ENCODE measurements around the gene PHACTR3. TPM values are rescaled to one million over a fixed set of nuclear protein-coding genes. Genes with fewer than 3 reads are reported as not detected.

The PHACTR3 gene
- total RNA-seq, 1 donor from 2014 or later, result 0.14 TPM

GRCh38 chr20:59822291-59823029, 218.1 kb downstream of the PHACTR3 start:
- H3K4me1 Mint-ChIP-seq (ENCODE audit: low read depth, unreplicated experiment), result no peaks in the 10 kb centered on the region
- Histone ChIP-seq H3K9ac (ENCODE audit: low read length) (no peak overlapping the region), H3K27me3 (ENCODE audit: insufficient read depth, low read length) (peaks cover 2% of the 10 kb centered on the region), H3K4me3 (ENCODE audit: insufficient read depth, low read depth, low read length) (no peak overlapping the region), H4K20me1 (ENCODE audit: insufficient read depth, low read length) (no peaks in the 10 kb centered on the region), H3K4me1 (ENCODE audit: insufficient read depth, low read length) (no peaks in the 10 kb centered on the region), H3K36me3 (ENCODE audit: insufficient read depth, low read length) (no peaks in the 10 kb centered on the region), H3K9me3 (ENCODE audit: insufficient read depth, low read depth, low read length) (peaks cover 6% of the 10 kb centered on the region), H3K4me2 (ENCODE audit: low read length) (no peak overlapping the region), H3K27ac (ENCODE audit: low read depth, low read length) (no peak overlapping the region), H2AFZ (ENCODE audit: low read depth, low read length) (no peak overlapping the region), H3K79me2 (ENCODE audit: insufficient read depth, low read length) (no peaks in the 10 kb centered on the region)
- DNase-seq (ENCODE audit: low read depth) (no peak), FAIRE-seq (no peak)
- H3K9me3 Mint-ChIP-seq (ENCODE audit: unreplicated experiment), result peaks cover 3% of the 10 kb centered on the region
- H3K36me3 Mint-ChIP-seq (ENCODE audit: low read depth, unreplicated experiment), result no peaks in the 10 kb centered on the region
- no peak overlapping the region for H3K27ac Mint-ChIP-seq (ENCODE audit: unreplicated experiment)
- H3K4me3 Mint-ChIP-seq (ENCODE audit: unreplicated experiment), result no peak overlapping the region
- peaks cover 40% of the 10 kb centered on the region for H3K27me3 Mint-ChIP-seq (ENCODE audit: low read depth, unreplicated experiment)
- TF ChIP-seq EZH2 (IDR thresholded peaks at IDR 0.05; ENCODE audit: insufficient read depth, low read length) (no peak), CTCF (IDR thresholded peaks at IDR 0.05; ENCODE audit: insufficient read depth, low read depth, low read length) (no peak)

- H3K4me3 ChIP-seq (ENCODE audit: insufficient read depth, low read depth, low read length), result no peak overlapping the region
- Mint-ChIP-seq H3K36me3 (ENCODE audit: low read depth, unreplicated experiment) (no peaks in the 10 kb centered on the region), H3K4me3 (ENCODE audit: unreplicated experiment) (no peak overlapping the region), H3K27me3 (ENCODE audit: low read depth, unreplicated experiment) (peaks cover 41% of the 10 kb centered on the region), H3K4me1 (ENCODE audit: low read depth, unreplicated experiment) (no peaks in the 10 kb centered on the region), H3K9me3 (ENCODE audit: unreplicated experiment) (peaks cover 3% of the 10 kb centered on the region), H3K27ac (ENCODE audit: unreplicated experiment) (no peak overlapping the region)
- no peaks in the 10 kb centered on the region for H3K36me3 ChIP-seq (ENCODE audit: insufficient read depth, low read length)
- H3K4me1 ChIP-seq (ENCODE audit: insufficient read depth, low read length), result no peaks in the 10 kb centered on the region
- no peak overlapping the region for H3K9ac ChIP-seq (ENCODE audit: low read length)
- H3K4me2 ChIP-seq (ENCODE audit: low read length), result no peak overlapping the region
- no peaks in the 10 kb centered on the region for H4K20me1 ChIP-seq (ENCODE audit: insufficient read depth, low read length)
- H2AFZ ChIP-seq (ENCODE audit: low read depth, low read length), result no peak overlapping the region
- H3K79me2 ChIP-seq (ENCODE audit: insufficient read depth, low read length), result no peaks in the 10 kb centered on the region
- no peak for FAIRE-seq
- H3K27ac ChIP-seq (ENCODE audit: low read depth, low read length), result no peak overlapping the region
- no peak for TF ChIP-seq CTCF (IDR thresholded peaks at IDR 0.05; ENCODE audit: insufficient read depth, low read depth, low read length)
- TF ChIP-seq EZH2 (IDR thresholded peaks at IDR 0.05; ENCODE audit: insufficient read depth, low read length), result no peak
- H3K27me3 ChIP-seq (ENCODE audit: insufficient read depth, low read length), result peaks cover 2% of the 10 kb centered on the region
- no peak for DNase-seq (ENCODE audit: low read depth)
- peaks cover 6% of the 10 kb centered on the region for H3K9me3 ChIP-seq (ENCODE audit: insufficient read depth, low read depth, low read length)
Observed at GRCh38 chr20:59823030-59823423, 218.7 kb downstream of the PHACTR3 start.

All from astrocyte (in vitro differentiated cells and primary cell).